CMK (cell line): Measurements from ENCODE around the gene LSM11.
A peak's percentile ranks its signal among the peaks of the same experiment; 100 is the strongest.
"Not testable (repeated sequence)": the region's sequence is repeated elsewhere in the genome, so short reads cannot be mapped to it uniquely, and the experiment has no call there.

Experiments used
- DNase-seq: peaks from one replicate; pipeline ENCODE4 v3.0.0-alpha.2; 2010; ENCODE audit warnings: low read depth

LSM11 gene

GRCh38 chr5:157743163-157744050 lies at the start of gene LSM11:
TSS of gene LSM11 (plus strand) at chr5:157743712. CDS start at chr5:157743751, 39 bp downstream.
- DNase-seq = peak; percentile 42

- not testable (repeated sequence) for DNase-seq
These were observed 49.7 kb upstream of the LSM11 start for GRCh38 chr5:157693816-157694215.

- DNase-seq = not testable (repeated sequence)
These were observed 47.4 kb upstream of the LSM11 start for GRCh38 chr5:157696154-157696553.

GRCh38 chr5:157698674-157699073 lies 44.8 kb upstream of the LSM11 start:
- DNase-seq = not testable (repeated sequence)

- no peak for DNase-seq
These were observed 39.8 kb upstream of the LSM11 start for GRCh38 chr5:157703736-157704135.

GRCh38 chr5:157708866-157709265 lies 34.6 kb upstream of the LSM11 start:
- DNase-seq = no peak

- DNase-seq = no peak
These were observed 34.2 kb upstream of the LSM11 start for GRCh38 chr5:157709346-157709745.

- DNase-seq = no peak
These were observed 33.1 kb upstream of the LSM11 start for GRCh38 chr5:157710431-157710830.

- DNase-seq = no peak
These were observed 32.6 kb upstream of the LSM11 start for GRCh38 chr5:157710882-157711281.

- no peak for DNase-seq
These were observed 29.5 kb upstream of the LSM11 start for GRCh38 chr5:157713830-157714595.

- DNase-seq = no peak
These were observed 29.0 kb upstream of the LSM11 start for GRCh38 chr5:157714596-157714864.

GRCh38 chr5:157718519-157718918 lies 25.0 kb upstream of the LSM11 start:
- DNase-seq = no peak

GRCh38 chr5:157719245-157719644 lies 24.3 kb upstream of the LSM11 start:
- DNase-seq = no peak

- DNase-seq = no peak
These were observed 22.4 kb upstream of the LSM11 start for GRCh38 chr5:157721159-157721558.

- DNase-seq = not testable (repeated sequence)
These were observed 20.6 kb upstream of the LSM11 start for GRCh38 chr5:157722895-157723294.

GRCh38 chr5:157726607-157727006 lies 16.9 kb upstream of the LSM11 start:
- DNase-seq = not testable (repeated sequence)

GRCh38 chr5:157727858-157728257 lies 15.7 kb upstream of the LSM11 start:
- DNase-seq = not testable (repeated sequence)

- DNase-seq = no peak
These were observed 13.7 kb upstream of the LSM11 start for GRCh38 chr5:157729858-157730257.

GRCh38 chr5:157730900-157731271 lies 12.6 kb upstream of the LSM11 start:
- no peak for DNase-seq

- DNase-seq = peak; percentile 85
These were observed 12.0 kb upstream of the LSM11 start, which contains the start of gene THG1L for GRCh38 chr5:157731272-157732129. TSS of gene THG1L (plus strand) at chr5:157731420. CDS start at chr5:157731441, 21 bp downstream.

GRCh38 chr5:157732130-157732514 lies 11.4 kb upstream of the LSM11 start:
- DNase-seq = no peak

GRCh38 chr5:157732596-157733262 lies 10.8 kb upstream of the LSM11 start:
- no peak for DNase-seq
